NOMO-1 treated with DMSO at 0.1 percent for 48 hours (cell line): ENCODE results near the gene CNOT3.
A peak's percentile ranks its signal among the peaks of the same experiment; 100 is the strongest.

Experiments used
- DNase-seq: peaks from one replicate; lab custom pipeline; 2025; ENCODE audit not compliant: unreplicated experiment; lab: John Stamatoyannopoulos, UW

CNOT3 gene

DNA sequence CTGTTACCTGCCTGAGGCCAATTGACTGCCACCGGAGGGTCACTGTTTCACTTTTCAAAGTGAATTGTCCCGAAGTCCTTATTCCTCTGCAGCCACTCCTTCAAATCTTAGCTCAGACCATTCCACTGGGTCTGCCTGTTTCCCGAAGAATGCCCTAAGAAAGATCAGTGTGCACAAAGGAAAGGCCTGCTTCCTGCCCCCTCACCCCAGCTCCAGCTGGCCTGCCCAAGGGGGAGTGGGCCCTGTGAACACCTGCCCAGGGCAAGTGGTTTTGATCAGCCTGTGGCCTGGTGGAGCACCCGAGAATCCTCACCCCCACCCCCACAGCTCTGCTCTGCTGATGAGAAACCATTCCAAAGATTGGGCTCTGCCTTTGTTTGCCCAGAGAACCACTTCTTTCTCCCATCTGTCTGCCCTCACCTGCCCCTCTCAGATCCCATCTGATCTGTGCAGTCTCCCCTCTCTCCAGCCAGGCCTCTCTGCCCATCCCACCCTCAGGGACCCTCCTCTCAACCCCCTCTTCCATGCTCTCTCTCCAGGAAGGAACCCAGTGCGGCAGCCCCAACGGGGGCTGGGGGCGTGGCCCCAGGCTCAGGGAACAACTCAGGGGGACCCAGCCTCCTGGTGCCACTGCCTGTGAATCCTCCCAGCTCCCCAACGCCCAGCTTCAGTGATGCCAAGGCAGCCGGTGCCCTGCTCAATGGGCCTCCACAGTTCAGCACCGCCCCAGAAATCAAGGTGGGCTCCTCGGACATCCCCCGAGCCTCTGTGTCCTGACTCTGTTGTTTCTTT is 11.7 kb downstream of the CNOT3 start:
- no peak for DNase-seq

GRCh38 chr19:54151362-54152035 is 13.9 kb downstream of the CNOT3 start:
- DNase-seq: no peak

DNA sequence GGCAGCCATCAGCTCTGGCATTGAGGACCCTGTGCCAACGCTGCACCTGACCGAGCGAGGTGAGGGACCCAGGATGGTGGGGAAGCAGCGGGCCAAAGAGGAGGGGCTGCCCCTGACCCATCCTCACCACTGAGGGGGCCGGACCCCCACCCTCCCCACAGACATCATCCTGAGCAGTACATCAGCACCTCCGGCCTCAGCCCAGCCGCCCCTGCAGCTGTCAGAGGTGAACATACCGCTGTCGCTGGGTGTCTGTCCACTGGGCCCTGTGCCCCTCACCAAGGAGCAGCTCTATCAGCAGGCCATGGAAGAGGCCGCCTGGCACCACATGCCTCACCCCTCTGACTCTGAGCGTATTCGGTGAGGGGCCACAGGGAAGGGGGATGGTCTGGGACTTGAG is 14.7 kb downstream of the CNOT3 start:
- no peak for DNase-seq

DNA sequence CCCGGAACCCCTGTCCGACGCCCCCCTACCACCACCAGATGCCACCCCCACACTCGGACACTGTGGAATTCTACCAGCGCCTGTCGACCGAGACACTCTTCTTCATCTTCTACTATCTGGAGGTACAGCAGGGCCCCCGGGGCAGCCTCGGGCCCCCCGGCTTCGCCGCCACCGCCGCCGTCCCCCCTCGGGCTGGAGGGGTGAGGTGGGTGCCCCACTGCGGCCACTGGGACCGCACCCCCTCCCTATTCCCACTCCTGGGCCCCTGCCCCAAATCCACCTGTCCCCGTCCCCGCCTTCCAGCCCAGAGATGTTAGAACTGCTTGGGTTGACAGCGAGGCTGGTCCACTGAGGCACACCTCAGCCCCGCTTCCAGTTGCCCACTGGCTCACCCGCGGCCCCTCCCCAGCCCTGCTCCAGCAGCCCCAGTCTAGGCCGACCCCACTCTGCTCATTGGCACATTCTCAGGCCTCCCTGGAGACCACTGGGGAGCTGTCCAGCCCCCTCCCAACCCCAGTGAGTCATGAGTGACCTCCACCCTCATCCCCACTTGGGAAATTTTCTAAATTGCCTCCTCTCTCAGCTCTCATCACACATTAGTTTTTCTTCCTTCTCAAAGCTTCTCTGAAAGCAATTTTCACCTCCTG is 15.4 kb downstream of the CNOT3 start:
- DNase-seq: no peak

DNA sequence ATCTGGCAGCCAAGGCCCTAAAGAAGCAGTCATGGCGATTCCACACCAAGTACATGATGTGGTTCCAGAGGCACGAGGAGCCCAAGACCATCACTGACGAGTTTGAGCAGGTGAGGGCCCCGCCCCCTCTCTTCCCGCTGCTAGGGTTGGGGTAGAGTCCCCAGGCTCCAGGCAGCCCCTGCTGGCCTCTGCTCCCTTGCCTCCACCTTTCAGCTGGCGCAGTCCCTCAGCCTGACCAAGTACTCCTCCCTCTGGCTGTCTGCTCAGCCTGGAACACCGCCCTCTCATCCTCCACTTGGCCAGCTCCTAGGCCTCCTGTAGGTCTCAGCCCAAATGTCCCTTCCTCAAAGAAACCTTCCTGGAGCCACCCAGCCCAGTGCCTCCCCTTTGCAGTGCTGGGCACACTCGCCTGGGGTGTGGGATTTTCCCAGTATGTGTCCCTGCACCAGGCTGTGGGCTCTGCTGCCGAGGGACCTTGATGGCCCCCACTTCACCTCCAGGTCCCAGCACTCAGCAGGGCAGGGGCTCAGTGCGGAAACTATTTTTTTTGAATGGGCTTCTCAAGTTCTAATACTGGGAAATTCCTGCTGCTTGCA is 16.3 kb downstream of the CNOT3 start:
- DNase-seq: no peak

DNA sequence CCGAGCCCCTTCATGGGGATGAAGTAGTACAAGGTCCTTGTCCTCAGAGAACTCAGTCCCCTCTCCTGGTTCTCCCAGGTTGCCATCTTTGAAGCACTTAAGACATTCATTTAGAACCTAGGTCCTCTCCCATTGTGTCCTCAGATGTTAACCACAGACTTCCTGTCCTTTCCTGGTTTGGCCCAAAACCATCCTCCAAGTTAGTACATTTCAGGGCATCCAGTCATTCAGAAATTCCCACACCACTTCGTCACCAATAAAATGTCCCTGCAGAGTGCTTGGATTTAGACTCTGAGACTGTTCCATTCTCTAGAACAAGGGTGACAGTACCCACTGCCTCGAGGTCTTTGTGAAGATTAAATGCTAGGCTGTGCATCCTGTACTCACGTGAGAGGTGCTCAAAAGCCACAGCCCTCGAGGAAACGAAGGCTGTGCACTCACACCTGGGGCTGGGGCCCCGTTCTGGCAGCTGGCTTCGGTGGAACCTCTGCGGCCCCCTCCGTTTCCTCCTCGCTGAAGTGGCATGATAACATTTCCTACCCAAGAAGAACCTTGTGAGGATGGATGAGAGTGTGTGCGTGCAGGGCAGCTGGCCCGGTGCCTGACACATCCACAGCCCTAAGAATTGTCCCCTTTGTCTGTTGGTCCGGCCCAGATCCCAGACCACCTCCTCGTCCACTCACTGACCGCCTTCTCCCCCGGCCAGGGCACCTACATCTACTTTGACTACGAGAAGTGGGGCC is 17.2 kb downstream of the CNOT3 start:
- DNase-seq: no peak

DNA sequence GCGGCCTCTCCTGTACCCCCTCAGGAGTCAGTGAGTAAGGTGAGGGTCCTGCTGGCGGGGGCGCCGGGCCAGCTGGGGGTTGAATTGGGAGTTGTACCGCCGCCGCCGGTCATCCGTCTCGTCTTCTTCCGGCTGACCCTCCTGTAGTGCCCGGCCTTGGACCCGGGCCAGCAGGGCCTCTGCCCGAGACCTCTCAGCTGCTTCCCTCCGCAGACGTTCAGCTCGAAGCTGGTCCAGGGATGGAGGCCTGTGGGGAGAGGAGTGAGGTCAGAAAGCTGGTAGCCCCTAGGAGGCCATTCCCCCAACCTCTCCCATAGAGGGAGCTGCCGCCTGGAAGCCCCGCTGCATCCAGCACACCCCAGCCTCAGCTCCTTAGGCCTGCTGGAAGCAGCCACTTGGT is 18.1 kb downstream of the CNOT3 start:
- no peak for DNase-seq

- DNase-seq: no peak
These were observed 18.9 kb downstream of the CNOT3 start for GRCh38 chr19:54156490-54156889.

- DNase-seq: no peak
These were observed 19.4 kb downstream of the CNOT3 start for GRCh38 chr19:54156953-54157352.

DNA sequence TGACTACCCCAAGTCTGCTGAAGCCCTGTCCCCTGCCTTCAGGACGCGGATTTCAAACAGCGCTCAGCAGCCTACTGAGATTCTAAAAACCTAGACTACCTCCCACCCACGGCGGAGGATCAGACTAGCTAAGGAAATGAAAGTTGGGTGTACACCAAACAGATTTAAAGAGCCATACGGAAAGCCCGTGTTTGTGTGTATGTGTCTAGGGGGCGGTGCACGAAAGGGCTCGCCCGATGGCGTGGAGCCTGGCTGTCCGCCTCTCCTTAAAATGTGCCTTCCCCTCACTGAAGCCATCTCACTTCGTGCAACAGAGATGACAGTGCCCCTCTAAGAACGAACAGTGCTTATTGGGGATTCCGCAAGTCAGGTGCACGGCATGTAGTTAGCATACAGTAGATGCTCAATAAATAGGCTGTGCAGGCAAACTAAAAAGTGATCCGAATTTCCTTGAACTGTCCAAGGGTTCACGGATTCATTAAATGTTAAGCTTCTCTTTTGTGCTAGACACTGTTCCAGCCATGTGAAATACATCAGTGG is 21.3 kb downstream of the CNOT3 start:
- DNase-seq: peak; percentile 47

GRCh38 chr19:54159352-54160181 is 22.0 kb downstream of the CNOT3 start, which contains the start of gene LENG1:
LENG1 (minus strand) TSS chr19:54159721; CDS start chr19:54159695, 26 bp downstream.
- peak; percentile 100 for DNase-seq

DNA sequence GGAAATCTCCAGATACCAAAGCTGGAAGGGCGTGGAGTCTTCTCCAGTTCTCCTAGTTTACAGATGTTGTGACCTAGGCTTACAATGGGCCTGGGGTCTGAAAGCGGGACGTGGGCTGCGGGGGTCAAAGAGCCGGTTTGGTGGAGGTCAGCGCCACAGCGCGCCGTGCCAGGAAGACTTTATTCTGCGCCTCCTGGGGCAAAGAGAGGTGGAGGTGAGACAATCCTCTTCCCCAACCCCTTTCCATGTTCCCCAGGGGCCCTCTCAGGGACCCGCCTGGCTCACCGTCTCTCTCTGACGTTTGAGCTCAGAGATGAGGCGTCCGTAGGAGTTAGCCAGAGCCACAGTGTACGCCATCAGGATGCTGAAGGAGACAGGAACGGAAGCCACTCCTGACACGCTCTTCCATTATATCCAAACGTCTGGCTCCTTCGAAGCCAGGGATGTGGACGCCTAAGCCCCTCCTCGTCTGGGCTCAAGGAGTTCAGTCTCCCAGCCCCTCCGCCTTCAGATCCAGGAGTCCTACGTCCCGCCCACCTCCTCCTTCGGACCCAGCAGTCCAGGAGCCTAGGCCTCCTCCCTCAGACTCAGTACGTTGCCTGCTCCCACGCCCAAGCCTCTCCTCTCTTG is 22.7 kb downstream of the CNOT3 start:
- DNase-seq: no peak

- DNase-seq: no peak
These were observed 23.3 kb downstream of the CNOT3 start for GRCh38 chr19:54160854-54161253.

- DNase-seq: peak; percentile 95
These were observed 24.8 kb downstream of the CNOT3 start for GRCh38 chr19:54162241-54162805.

GRCh38 chr19:54162884-54163283 is 25.3 kb downstream of the CNOT3 start:
- no peak for DNase-seq

GRCh38 chr19:54164369-54165068 is 27.0 kb downstream of the CNOT3 start:
- no peak for DNase-seq

DNA sequence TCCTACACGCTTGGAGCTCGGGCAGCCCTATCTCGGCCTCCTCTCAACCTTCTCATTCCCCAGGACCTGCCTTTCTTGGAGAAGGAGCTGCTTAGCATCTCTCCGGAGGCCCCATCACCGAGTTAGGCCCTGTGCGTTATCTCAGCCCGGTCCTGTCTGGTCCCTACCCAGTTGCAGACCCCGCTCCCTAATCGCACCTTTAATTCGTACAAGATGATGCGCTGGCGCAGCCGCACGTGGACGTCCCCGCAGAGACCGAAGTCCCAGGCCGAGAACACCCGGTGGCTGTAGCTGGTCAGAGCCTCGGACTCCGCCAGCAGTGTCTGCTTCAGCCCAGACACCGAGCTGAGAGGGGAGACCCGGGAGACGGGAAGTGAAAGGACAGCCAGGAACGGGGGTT is 27.7 kb downstream of the CNOT3 start:
- no peak for DNase-seq

DNA sequence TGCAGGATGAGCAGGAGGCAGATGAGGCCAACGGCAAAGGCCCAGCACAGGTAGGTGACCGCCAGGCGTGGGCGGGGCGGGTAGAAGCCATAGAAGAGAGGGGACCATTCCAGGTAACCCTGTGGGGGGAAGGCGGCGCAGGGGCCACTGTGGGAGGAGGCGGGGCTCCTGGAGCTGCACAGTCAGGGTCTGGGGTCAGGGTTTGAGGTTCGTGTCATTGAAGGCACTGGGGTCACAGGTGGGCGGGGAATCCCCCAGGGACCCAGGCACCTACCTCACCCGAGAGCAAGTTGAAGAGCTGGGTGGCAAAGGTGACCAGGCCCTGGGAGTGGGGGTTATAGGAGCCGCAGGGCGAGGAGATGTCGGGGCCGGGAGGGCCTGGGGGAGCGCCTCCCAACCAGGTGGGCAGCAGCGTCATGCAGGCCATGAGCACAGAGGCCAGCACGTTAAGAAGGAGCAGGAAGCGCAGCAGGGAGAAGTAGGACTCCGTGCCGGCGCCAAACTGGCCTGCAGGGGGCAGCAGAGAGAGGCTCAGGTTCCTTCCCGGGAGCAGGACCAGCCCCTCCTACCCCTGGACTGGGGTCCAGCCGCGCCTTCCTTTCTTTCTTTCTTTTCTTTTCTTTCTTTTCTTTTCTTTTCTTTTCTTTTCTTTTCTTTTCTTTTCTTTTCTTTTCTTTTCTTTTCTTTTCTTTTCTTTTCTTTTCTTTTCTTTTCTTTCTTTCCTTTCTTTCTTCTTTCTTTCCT is 30.8 kb downstream of the CNOT3 start:
- peak; percentile 82 for DNase-seq
